T-helper 1 cell treated with Interleukin-12 subunit alpha and Interleukin-12 subunit beta and Interleukin-4 antibody, amounts not matched to agents 30 ng/mL and 1 ng/mL, for 36 hours (primary cell): ENCODE results near the gene LLCFC1. TPM values are rescaled to one million over a fixed set of nuclear protein-coding genes. Genes with fewer than 3 reads are reported as not detected.

Experiments
- intact Hi-C: fragments of 100-400 bp; cut with micrococcal nuclease; formaldehyde crosslinking; loops from one replicate; pipeline ENCODE4 v1.15.1; 2024
- total RNA-seq: library from RNA; stranded (reverse); gene quantifications from 2 replicates; pipeline ENCODE4 v1.2.3, GENCODE V29; 2022

Gene LLCFC1
- total RNA-seq, result not detected in 2 replicates

DNA sequence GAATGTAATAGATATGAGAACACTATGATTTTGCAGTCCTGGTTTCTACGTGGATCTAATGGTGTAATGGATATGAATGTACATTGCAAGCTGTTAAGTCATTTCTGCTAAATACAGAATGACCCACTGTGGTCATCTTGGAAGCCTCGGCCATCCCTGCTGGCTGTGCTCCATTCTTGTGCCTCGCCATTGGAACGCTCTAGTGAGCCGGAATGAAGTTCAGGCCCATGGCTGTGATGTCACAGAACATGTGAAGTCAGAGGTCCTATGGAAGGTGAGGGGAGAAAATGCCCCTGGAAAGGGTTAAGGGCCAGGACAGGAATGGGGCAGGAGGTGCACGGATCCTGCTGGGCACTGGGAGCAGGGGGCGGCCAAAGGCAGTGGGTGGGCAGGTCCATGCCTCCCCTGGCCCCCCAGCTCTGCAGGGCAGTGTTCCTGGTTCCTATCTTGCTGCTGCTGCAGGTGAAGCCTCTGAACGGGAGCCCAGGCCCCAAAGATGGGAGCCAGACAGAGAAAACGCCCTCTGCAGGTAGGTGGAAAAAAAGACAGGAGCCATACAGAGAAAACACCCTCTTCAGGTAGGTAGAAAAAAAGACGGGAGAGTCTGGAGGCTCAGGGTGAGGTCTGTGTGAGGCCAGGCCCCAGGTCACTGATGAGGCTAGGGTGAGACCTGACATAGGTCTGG, at the start of gene LLCFC1:
Gene LLCFC1, plus strand, starts transcription at position 259 of the 685 bp plus-strand sequence. Its CDS starts 138 bp downstream, at position 397.
- intact Hi-C loops, result no loop called here

DNA sequence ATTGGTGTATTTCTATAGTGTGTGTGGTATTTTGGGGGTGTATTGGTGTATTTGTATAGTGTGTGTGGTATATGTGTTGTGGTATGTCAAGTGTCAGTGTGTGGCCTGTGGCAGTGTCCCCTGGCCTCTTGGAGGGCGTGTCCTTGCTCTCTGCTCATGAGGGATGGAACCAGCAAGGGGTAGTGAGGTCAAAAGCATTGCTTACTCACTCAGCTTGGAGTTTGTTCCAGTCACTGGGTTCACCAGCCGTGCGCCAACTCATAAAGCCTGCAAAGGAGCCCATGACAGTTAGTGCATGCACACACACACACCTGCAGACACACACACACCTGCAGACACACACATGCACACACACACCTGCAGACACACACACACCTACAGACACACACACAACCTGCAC, 49.5 kb upstream of the LLCFC1 start:
- intact Hi-C loops, result no loop called here

DNA sequence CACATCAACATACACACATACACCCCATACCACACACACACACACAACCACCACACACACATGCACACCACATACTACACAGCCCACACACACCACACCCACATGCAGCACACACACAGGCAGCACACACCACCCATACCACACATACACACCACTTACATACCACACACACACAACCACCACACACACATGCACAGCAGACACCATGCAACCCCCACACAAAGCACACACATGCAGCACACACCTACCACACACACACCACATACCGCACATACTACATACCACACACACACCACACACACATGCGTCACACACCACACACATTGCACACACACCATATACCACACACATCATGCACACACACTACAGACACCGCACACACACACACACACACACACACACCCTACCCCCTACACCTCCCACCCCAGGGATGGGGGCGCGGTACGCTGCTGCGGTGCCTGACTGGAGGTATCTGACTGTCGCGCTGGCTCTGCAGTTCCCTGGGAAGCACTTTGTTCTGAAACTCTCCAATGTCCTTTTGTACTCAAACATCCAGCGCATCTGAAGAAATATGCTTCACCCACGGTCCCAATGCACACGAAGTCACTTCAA, 48.3 kb upstream of the LLCFC1 start:
- intact Hi-C loops, result no loop called here

DNA sequence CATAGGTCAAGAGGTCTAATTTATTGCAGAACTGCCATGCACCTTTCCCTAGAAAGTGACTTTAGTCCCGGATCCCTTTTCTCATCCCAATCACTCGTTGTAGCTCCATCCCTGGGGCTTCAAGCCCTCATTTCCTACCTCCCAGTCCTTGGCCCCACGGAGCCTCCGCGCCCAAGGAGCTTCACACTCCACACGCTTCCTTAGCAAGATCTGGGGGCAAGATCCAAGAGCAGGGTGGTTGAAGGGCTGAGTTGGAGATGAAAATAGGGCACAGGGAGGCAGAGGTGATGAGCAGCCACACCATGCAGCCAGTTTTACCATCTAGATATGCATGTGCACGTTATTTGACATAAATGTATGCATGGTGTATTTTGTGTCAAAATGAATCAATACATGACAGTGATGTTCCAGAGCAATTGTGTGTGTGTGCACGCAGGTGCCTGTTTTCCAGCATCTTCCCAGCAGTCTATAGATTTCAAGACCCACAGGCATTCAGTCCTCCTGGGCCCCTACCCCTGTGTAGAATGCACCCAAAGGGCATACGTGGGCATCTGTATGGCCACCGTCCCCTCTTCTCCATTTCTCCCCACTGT, 47.7 kb upstream of the LLCFC1 start:
- intact Hi-C loops, result no loop called here

DNA sequence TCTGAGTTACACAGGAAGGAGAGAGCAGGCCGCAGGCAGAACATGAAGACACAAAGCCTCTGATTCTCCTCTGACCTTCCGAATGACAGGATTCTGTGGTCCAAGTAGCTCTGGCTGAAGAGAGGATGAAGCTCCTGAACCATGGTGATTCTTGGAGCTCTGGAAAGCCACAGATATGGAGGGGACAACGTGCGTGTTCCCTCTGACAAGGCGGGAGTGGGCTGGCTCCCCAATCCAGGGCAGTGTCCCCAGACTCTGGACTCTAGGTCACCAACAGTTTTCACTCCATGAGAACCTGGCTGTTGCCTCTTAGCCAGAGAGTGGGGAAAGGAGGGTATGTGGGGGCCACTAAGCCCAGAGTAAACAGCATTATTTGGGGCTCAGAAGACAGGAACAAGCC, 46.3 kb upstream of the LLCFC1 start:
- intact Hi-C loops, result no loop called here

DNA sequence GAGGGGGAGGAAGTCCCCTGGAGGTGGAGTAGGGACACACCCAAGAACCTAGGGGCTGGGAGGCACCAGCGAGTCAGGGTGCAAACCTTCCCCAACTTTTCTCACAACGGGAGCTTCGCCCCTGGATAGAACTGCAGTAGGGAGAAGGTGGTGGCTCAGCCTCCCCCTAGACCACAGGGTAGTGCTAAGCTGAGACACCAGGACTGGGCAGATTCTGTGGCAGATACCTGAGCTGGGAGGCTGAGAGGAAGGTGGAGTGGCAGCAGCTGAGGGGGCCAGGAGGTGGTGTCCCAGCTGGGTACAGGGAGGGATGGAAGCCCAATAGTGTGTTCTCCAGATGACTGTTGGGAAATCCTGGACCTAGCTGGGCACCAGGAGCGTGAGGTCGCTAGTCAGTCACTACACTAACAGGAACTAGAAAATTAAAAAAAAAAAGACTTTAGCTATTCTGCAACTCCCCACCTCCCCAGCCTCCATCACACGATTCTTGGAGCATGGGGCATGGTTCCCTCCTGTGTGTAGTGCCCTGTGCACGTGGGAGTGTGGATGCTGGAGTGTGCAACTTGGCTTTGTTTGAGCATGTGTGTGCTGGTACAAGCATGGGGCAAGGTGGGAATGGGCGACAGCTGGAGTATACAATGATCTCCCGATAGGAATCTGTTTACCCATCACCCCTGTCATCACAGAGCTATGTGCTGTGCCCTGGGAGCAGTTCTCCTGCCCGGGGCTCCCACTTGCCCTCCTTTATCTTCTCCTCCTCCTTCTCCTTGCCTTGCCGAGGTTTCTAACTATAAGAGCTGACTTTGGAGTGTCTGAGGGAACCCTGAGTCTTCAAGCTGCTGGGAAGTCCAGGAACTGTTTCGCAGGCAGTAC, 44.9 kb upstream of the LLCFC1 start:
- intact Hi-C loops, result no loop called here

DNA sequence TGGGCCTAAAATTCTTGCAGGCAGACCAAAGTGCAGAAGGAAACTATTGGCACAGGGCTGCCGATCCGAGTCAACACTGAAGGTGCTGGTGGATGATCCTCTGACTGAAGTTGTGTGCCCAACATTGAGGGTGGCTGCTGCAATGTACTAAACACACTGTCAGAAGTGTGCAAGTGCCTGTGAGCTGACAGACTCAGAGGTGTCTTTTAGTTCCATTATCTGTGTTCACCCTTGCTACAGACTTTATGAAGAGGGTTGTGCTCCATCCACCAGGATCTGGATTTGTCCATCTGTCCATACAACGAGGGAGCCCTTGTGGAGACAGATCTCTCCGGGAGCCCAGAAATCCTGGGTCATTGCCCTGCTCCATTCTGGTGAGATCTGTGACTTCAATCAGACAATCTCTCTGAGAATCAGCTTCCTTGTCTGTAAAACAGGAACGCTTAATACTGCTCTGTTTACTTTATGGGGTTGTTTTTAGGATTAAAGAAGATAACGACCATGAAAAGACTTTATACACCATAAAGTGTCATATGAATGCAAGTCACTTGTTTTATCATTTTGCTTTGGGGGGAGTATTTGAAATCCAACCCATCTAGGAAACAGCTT, 44.2 kb upstream of the LLCFC1 start:
- intact Hi-C loops, result no loop called here

DNA sequence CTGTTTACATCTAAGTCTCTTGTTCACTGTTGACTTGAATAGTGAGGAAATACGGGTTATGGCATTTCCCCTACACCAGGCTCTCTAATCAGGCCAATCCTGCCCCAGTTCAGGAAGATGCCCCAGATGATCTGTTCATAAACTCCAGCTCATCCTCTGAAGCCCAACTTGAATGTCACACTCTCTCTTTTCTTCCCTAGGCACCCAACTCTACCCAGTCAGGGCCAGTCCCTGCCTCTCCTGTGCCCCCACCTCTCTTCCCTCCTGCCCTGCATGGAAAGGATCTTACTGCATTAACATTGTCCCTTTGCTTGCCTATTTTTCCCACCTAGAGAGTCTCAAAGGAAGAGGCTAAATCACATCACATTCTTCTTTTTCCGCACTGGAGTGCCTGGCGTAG, 43.1 kb upstream of the LLCFC1 start:
- intact Hi-C loops, result no loop called here

DNA sequence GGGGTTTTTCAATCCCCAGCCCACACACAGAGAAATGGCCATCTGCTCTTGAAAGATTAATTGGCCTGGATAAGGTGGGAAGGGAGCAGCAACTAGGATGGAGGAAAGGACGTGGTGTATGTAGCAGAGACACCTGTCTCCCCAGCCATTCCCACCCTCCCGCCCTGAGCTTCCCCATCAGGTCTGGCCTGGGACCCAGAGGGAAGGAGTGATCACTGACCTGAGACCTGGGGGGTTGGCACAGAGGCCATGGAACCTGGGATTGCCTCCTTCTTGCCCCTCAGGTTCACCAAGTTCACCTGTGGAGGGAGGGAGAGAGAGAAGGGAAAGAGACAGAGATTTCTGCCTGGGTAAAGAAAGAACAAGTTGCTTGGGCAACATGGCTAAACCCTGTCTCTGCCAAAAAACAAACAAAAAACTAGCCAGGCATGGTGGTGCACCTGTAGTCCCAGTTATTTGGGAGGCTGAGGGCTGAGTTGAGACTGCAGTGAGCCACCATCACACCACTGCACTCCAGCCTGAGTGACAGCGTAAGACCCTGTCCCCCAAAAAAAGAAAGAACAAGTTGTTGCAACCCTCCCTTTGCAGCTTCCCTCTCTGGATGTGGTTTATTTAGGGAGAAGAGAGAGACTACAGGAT, 42.4 kb upstream of the LLCFC1 start:
- intact Hi-C loops, result no loop called here

DNA sequence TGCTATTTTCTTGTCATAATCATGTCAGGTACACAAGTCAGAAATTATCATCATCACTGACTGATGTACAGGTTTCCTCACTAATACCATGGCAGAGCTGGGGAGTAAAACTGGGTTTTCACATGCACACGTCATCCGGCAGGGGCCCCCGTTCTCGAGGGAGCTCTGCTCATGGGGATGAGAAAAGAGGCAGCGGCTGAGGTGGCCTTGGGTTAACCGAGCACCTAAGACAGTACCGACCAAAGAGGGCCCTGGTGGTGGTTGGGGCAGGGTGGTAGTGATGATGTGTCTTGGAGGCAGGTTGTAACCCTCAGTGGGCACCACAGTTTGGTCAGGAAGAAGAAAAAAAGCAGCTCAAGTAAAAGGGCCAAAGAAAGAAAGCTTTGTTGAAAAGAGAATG, 41.6 kb upstream of the LLCFC1 start:
- intact Hi-C loops, result no loop called here

DNA sequence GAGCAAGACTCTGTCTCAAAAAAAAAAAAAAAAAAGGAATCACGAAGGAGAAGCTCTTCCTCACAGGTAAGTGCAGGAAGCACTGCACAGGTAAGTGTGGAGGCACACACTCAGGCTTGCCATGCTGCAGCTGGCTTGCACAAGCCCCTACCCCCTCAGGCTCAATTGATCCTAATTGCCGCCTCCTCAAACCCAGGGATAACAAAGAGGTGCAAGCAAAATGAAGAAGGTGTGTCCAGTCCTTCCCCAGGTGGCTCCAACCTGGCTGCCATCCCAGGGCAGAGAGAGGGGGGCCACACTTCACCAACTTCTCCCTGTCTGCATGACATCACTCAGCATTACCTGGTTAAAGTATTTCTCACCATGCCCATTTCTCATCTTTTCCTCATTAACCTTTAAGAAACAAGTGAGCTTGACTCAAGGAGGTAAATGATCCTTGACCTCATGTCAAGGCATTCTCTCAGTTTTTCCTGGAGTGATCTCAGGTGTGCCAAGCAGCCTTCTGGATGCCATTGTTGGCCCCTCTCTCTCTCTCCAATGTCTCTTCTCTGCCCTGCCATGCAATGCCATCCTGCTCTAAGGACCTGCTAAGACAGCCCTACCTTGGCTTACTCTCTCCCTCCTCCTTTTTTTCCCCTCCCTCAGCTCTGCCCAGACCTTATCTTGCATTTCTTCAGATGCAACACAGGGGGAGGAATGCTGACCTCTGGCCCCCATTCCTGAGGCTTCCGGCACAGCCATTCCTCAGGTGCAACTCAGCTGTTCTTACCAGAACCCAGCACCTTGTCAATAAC, 40.7 kb upstream of the LLCFC1 start:
- intact Hi-C loops, result no loop called here

DNA sequence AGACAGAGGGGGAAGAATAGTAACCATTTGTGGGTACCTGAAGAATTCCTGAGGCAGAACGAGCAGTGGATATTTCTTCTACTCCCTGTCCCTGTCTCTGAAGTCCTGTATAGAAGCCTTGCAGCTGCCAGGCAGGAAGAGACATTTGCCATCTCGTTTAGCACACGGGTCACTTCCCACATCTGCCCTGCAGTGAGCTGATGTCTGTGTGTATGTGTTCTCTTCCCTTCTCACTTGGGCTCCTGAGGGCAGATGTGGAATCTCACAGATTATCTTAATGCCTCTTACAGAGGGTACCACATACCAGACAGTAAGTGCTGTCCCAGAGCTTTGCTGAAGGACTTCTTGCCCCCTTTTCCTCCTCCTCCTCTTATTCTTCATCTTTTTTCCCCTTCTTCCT, 39.6 kb upstream of the LLCFC1 start:
- intact Hi-C loops, result no loop called here

DNA sequence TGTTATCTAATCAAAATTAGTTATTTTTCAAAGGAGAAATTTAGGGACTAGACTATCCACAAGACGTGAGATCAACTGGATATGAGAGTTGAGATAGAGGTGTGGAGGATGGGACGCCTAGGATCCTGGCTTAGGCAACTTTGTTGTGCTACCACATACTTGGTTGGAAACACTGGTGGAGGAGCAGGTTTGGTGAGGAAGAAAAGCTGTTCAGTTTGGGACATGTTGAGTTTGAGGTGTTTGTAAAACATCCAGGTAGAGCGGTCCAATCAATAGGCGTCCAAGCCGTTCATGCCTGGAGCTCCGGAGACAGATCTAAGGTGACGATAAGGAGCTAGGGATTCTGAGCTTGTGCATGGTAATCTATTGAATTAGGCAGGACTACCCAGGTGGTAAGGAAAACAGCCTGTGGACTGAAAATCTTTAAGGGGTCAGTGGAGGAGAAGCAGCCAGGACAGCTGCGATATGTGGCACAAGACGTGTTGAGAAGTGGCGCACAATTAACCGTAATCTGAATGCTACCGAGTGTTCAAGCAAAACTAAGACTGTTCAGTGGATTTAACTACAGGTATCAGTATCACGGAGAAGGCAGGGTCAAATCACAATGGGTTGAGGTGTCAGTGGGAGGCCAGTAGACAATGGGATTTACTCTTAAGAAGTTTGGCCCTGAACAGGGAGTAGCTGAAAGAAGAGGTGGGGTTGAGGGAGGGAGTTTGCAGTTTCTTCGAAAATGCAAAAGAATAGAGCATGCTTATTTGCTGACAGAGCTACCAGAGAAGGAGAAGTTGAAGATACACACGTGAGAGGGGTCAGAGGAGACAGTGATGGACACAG, 37.6 kb upstream of the LLCFC1 start:
- intact Hi-C loops, result no loop called here

DNA sequence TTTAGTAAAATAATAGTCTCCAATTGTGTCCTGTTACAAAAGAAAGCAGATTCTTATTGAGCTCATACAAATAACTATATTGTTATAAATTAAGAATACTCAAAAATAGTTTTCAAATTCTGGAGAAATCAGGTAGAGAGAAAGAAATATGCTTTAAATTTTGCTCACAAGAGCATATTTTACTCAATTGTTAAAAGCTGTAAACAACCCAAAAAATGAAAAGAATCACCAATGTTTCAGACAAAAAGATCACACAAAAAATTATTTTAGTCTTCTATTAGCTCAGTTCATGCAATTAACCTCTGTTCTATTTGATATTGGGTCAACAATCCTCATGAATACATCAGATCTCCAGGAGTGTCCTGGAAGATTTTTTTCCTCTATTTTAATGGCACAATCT, 35.2 kb upstream of the LLCFC1 start:
- intact Hi-C loops, result no loop called here

DNA sequence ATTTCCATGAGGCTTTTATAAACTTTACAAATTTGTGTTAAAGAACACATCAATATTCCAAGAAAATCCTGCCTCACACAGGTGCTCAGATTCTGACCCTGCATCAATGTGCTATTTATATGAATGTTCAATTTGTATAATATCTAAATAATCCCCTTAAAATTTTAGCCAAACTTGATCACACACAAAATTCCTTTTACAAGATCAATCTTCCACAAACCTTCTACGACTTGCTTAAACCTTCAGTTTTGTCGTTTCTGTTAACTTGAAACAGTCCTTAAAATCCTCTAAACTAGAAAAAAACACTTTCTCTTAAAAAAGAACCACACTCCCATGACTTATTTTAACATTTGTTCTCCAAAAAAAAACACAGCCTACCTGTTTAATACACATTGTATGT, 33.5 kb upstream of the LLCFC1 start:
- intact Hi-C loops, result no loop called here

DNA sequence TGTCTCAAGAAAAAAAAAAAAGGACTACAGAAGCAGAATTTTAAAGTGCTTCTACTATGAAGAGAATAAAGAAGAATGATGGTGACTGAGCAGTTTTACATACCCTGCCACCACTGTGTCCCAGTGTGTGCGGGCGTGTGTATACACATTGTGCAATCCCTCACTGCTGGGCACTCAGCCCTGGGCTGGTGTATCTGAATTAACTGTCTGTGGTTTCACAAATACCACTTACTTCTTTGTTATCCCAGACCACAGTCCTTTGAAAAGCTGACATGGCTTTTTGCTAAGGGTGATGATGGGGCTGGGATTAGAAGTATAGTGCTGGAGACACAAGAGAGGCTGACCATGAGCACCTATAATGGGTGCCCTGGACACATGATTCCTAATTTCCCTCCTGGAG, 32.6 kb upstream of the LLCFC1 start:
- intact Hi-C loops, result no loop called here

DNA sequence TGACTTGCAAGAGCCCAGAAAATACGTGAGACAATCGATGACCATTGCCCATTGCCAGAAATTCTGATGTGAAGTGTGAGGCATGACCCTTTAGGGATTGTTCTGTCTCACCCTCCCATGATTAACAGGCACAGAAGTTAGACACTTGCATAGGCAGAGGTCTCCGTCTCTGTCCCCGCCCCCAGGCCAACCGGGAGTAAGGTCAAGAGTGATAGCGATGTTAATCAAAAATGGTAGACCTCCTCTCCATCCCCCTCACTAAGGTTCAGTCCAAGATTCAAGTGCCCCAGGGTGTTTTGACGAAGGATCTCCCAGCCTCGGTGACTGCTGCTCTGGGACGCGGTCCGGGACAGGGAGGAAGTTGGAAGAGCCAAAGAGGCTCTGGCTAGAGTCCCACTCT, 31.0 kb upstream of the LLCFC1 start:
- intact Hi-C loops, result no loop called here

DNA sequence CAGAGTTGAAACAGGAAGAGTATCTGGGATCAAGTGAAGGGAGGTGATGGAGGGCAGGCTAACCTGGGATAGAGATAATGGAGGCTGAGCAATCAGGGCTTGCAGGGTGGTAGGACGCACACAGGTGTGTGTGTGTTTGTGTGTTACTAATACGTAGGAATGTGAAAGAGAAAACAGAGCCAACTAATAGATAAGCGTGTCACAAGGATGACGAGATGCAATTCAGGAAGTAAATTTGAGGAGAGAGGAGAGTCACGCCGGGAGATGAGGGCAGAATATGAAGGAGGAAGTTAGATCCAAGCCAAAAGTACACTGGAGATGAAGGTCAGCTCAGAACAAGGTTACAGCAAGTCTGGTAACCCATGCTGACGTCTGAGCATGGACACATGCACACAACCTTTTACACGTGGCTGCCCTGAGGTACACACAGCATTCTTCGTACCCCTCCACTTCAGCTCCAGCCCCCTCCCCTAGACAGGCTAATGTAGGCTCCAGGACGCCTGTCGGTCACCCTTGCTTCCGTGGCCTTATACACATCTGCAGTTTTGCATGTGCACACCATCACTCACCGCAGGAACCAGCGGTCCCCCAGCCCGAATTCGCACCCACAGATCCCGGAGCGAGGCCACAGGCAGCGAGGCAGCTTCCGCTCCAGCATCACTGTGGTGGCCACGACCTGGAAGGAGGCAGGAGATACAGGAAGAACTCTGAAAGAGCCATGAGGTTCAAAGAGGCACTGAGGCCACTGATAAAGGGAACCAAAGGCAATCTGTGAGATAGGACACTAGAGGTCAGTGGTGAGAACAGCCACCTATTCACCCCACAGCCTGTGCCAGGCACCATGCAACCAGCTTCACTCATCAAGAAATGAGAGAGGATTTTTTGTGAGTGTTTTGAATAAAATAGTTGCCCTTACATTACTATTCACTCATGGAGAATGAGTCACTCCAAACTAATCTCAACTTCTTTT, 30.1 kb upstream of the LLCFC1 start:
- intact Hi-C loops, result no loop called here
